GM19455 (cell line): Measurements from ENCODE around the gene MAPRE2.

Experiments used
- ATAC-seq: cut with Tn5 transposase; IDR thresholded peaks from one replicate; pipeline ENCODE4 v1.9.1; 2021; ENCODE audit not compliant: unreplicated experiment

MAPRE2 gene

GRCh38 chr18:35118641-35119040, 77.4 kb downstream of the MAPRE2 start:
- no peak for ATAC-seq

- ATAC-seq: no peak
Observed at GRCh38 chr18:35121038-35121437, 79.8 kb downstream of the MAPRE2 start.

GRCh38 chr18:35121531-35121930, 80.3 kb downstream of the MAPRE2 start:
- ATAC-seq: no peak

- no peak for ATAC-seq
Observed at GRCh38 chr18:35122586-35123224, 81.5 kb downstream of the MAPRE2 start.

GRCh38 chr18:35123811-35124210, 82.6 kb downstream of the MAPRE2 start:
- no peak for ATAC-seq

GRCh38 chr18:35127201-35127600, 86.0 kb downstream of the MAPRE2 start:
- no peak for ATAC-seq

GRCh38 chr18:35128675-35129074, 87.5 kb downstream of the MAPRE2 start:
- no peak for ATAC-seq

- no peak for ATAC-seq
Observed at GRCh38 chr18:35130236-35130635, 89.0 kb downstream of the MAPRE2 start.

GRCh38 chr18:35131387-35132020, 90.3 kb downstream of the MAPRE2 start:
- no peak for ATAC-seq

GRCh38 chr18:35132021-35132902, 91.0 kb downstream of the MAPRE2 start:
- ATAC-seq: no peak

GRCh38 chr18:35134190-35134730, 93.0 kb downstream of the MAPRE2 start:
- ATAC-seq: no peak

GRCh38 chr18:35134791-35135531, 93.7 kb downstream of the MAPRE2 start:
- ATAC-seq: no peak

- ATAC-seq: no peak
Observed at GRCh38 chr18:35136248-35136647, 95.0 kb downstream of the MAPRE2 start.

- ATAC-seq: no peak
Observed at GRCh38 chr18:35136885-35137284, 95.7 kb downstream of the MAPRE2 start.

GRCh38 chr18:35137632-35138031, 96.4 kb downstream of the MAPRE2 start:
- no peak for ATAC-seq

GRCh38 chr18:35138773-35139172, 97.6 kb downstream of the MAPRE2 start:
- ATAC-seq: no peak

- no peak for ATAC-seq
Observed at GRCh38 chr18:35139517-35139916, 98.3 kb downstream of the MAPRE2 start.

GRCh38 chr18:35141077-35141476, 99.9 kb downstream of the MAPRE2 start:
- no peak for ATAC-seq

GRCh38 chr18:35141567-35142274, 100.5 kb downstream of the MAPRE2 start:
- no peak for ATAC-seq

- ATAC-seq: no peak
Observed at GRCh38 chr18:35142275-35142615, 101.0 kb downstream of the MAPRE2 start.
